Thymus (tissue), 11 donors: Measurements from ENCODE around the gene UBASH3B. TPM values are rescaled to one million over a fixed set of nuclear protein-coding genes. Genes with fewer than 3 reads are reported as not detected.

Experiments
- DNase-seq, 9 donors: peaks; one replicate each; pipeline ENCODE4 v3.0.0-alpha.2; 2013; ENCODE audit warnings: low spot score in 9 of 9, low read depth in 6 of 9, missing footprints in 1 of 9
- H3K27ac ChIP-seq, 2 donors: one replicate each; pipeline ENCODE4 v1.5.1; 2013; ENCODE audit warnings: control low read depth in 1 of 2, low read depth in 1 of 2, low read length in 1 of 2, mild to moderate bottlenecking in 1 of 2, moderate library complexity in 1 of 2
- H3K27me3 ChIP-seq, 2 donors: one replicate each; pipeline ENCODE4 v1.5.1; 2013; ENCODE audit warnings: low read length in 1 of 2; ENCODE audit not compliant: control insufficient read depth in 2 of 2, insufficient read depth in 1 of 2
- H3K36me3 ChIP-seq, 2 donors: one replicate each; pipeline ENCODE4 v1.5.1; 2013; ENCODE audit warnings: low read length in 1 of 2, mild to moderate bottlenecking in 1 of 2, moderate library complexity in 1 of 2; ENCODE audit not compliant: control insufficient read depth in 2 of 2, insufficient read depth in 2 of 2
- H3K4me1 ChIP-seq, 2 donors: one replicate each; pipeline ENCODE4 v1.5.1; 2013; ENCODE audit warnings: low read length in 2 of 2; ENCODE audit not compliant: control insufficient read depth in 2 of 2, insufficient read depth in 2 of 2
- H3K4me3 ChIP-seq, 2 donors: one replicate each; pipeline ENCODE4 v1.5.1; 2013; ENCODE audit warnings: low read length in 2 of 2, control low read depth in 1 of 2, mild to moderate bottlenecking in 1 of 2
- H3K9me3 ChIP-seq, 2 donors: one replicate each; pipeline ENCODE4 v1.5.1; 2013; ENCODE audit warnings: low read length in 1 of 2, mild to moderate bottlenecking in 1 of 2; ENCODE audit not compliant: control insufficient read depth in 2 of 2, insufficient read depth in 1 of 2
- WGBS: extraction: QIAGEN DNeasy Blood & Tissue Kit; methylation state at CpG from one replicate; pipeline ENCODE4 v1.1.7; 2013; 5-methylcytosine and 5-hydroxymethylcytosine counted together
- polyA plus RNA-seq: library from polyadenylated mRNA; stranded (reverse); fragments of 200-250 nt; gene quantifications from one replicate; pipeline ENCODE4 v1.2.3, GENCODE V29; 2013
- total RNA-seq: library from RNA; stranded (reverse); fragments of 120-200 nt; gene quantifications from one replicate; pipeline ENCODE4 v1.2.4, GENCODE V29; 2013
- donor health status: healthy.

The UBASH3B gene
- total and polyA plus RNA-seq, 2 donors, result 11.2 to 14.8 TPM

DNA sequence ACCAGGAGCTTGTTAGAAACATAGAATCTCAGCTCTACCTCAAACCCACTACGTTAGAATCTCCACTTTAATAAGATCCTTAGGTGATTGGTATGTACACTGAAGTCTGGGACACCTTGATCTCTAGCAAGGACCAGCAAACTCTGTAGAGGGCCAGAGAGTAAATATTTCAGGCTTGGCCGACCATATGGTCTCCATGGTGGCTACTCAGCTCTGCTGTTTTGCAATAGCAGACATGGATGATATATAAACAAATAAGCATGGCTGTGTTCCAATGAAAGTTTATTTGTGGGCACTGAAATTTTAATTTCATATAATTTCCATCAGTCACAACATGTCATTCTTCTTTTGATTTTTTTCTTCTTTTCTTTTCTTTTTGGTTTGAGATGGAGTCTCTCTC, 23.9 kb downstream of the UBASH3B start:
- H3K27me3 ChIP-seq, result no peaks in the 10 kb centered on the region
- no peak overlapping the region for H3K4me3 ChIP-seq
- DNase-seq, result no peak
- peaks cover 0 to 6% of the 10 kb centered on the region in 2 donors for H3K9me3 ChIP-seq
- 98% methylated on average over 2 of the region's 2 CpGs for WGBS
- H3K27ac ChIP-seq, result no peak overlapping the region
- peaks cover 0 to 13% of the 10 kb centered on the region in 2 donors for H3K36me3 ChIP-seq
- peaks cover 22 to 62% of the 10 kb centered on the region in 2 donors for H3K4me1 ChIP-seq

DNA sequence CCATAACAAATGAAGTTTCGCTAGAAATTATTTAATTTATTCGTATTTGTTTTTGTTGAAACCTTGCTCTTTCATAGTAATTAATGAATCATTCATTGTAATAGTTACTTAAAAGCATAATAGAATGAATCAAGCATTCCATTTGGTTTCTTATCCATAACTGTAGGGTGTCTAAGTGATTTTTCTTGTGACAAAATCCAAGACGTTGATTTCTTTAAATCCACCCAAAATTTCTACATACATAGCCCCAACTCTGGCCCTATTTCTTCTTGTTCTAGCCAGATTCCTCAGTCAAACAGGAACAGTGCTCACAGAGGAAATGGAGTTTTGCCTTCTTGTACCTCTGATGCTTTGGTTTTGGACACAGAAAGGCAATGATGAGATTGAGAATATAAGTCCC, 25.5 kb downstream of the UBASH3B start:
- Histone ChIP-seq H3K27ac (no peak overlapping the region), H3K4me1 (peaks cover 15 to 59% of the 10 kb centered on the region in 2 donors)
- WGBS, result 98% methylated on average over 3 of the region's 3 CpGs

DNA sequence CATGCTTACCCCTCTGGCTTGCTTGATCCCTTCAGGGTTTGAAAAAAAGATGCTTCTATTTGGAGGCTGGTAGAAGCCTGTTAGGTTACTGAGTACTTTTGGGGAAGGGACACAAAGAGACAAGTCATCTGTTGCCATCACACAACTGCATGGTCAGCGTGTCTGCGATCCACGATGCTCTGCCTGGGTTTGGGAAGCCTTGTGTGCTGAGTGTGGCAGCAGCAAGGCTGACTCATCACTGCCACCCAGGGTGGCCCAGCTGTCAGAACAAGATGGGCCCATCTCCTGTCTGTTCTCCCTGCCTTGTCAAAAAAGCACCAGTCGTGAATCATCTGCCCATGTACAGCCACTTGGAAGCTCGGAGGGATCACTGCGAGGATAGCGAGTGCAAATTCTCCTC, 26.2 kb downstream of the UBASH3B start:
- DNase-seq, result peak in 2 of 9 donors; percentile 37 to 62
- Histone ChIP-seq H3K27ac (no peak overlapping the region), H3K4me3 (no peak overlapping the region), H3K27me3 (no peaks in the 10 kb centered on the region), H3K36me3 (peaks cover 0 to 13% of the 10 kb centered on the region in 2 donors), H3K4me1 (peaks cover 13 to 58% of the 10 kb centered on the region in 2 donors), H3K9me3 (peaks cover 0 to 4% of the 10 kb centered on the region in 2 donors)
- 74% methylated on average over 7 of the region's 7 CpGs for WGBS

More for the DNA sequence above, 25.5 kb downstream of the UBASH3B start:
- no peak overlapping the region for H3K4me3 ChIP-seq
- peaks cover 0 to 13% of the 10 kb centered on the region in 2 donors for H3K36me3 ChIP-seq
- peaks cover 0 to 4% of the 10 kb centered on the region in 2 donors for H3K9me3 ChIP-seq
- DNase-seq, result no peak
- H3K27me3 ChIP-seq, result no peaks in the 10 kb centered on the region

DNA sequence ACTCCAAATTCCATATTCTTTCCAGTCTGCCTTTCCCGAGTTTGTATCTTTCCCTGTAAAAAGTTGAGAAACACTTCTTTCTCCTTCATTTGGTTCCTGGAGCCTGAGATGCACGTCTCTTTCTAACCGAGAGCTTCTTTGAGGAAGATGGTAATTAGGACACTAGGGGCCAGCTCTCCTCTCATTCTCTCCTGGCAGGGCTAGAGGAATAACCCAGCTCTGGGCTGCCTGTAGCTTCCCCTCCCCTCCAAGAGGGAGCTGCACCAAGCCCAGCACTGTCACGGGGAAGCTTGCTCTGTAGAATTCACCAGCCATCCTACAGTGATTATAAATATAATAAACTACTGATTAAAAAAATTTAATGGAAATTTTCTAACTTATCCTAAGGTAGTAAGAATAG, 26.9 kb downstream of the UBASH3B start:
- WGBS, result 96% methylated on average over 4 of the region's 4 CpGs
- peaks cover 0 to 4% of the 10 kb centered on the region in 2 donors for H3K9me3 ChIP-seq

DNA sequence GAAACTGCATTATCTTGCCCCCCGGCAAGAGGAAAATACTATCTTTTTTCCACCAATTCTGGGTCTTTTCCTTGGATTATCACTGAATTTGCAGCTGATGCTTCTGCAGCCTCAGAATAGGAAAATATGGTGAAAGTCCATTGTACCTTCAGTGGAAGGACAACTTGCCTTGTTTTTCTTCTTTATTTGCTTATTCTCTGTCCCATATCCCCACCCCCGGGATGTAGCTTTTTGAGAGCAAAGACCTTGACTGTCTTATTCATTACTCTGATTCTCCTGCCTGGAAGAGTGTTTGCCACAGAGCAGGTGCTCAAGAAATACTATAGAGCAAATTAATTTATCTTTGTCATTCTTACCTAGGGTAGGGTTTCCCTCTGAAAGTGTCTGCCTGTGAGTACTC, 29.5 kb downstream of the UBASH3B start:
- H3K4me1 ChIP-seq, result peaks cover 23 to 60% of the 10 kb centered on the region in 2 donors
- H3K4me3 ChIP-seq, result no peak overlapping the region
- peaks cover 0 to 7% of the 10 kb centered on the region in 2 donors for H3K9me3 ChIP-seq
- H3K27ac ChIP-seq, result no peak overlapping the region
- no peaks in the 10 kb centered on the region for H3K27me3 ChIP-seq
- H3K36me3 ChIP-seq, result peaks cover 0 to 3% of the 10 kb centered on the region in 2 donors
- WGBS, result 95% methylated on average over 2 of the region's 2 CpGs
- no peak for DNase-seq

More for the DNA sequence above, 26.9 kb downstream of the UBASH3B start:
- H3K27me3 ChIP-seq, result no peaks in the 10 kb centered on the region
- H3K4me1 ChIP-seq, result peaks cover 12 to 57% of the 10 kb centered on the region in 2 donors
- H3K36me3 ChIP-seq, result peaks cover 0 to 13% of the 10 kb centered on the region in 2 donors
- H3K27ac ChIP-seq, result no peak overlapping the region
- no peak overlapping the region for H3K4me3 ChIP-seq
- no peak for DNase-seq

DNA sequence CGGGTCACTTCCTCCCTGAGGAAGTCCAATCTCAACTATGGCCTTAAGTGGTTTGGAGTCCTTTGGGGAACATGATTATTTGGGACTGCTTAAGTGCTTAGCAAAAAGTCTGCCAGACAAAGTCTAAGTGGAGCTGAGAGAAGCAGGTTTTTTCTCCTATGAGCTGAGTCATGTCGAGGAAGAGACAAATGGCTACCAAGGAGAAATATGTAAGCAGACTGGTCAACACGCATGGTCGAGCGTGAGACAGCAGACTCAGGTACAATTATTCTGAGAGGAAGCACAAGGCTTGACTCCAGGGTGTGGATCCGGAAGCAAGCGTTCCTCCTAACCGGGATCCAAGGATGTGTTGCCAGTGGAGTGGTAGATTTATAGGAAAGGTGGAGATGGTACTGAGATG, 30.6 kb downstream of the UBASH3B start:
- Histone ChIP-seq H3K4me1 (peaks cover 30 to 66% of the 10 kb centered on the region in 2 donors), H3K27ac (peak overlapping the region in 1 of 2 donors; percentile 13), H3K4me3 (no peak overlapping the region), H3K36me3 (no peaks in the 10 kb centered on the region), H3K9me3 (peaks cover 0 to 7% of the 10 kb centered on the region in 2 donors), H3K27me3 (no peaks in the 10 kb centered on the region)
- 94% methylated on average over 8 of the region's 8 CpGs for whole genome bisulfite sequencing
- no peak for DNase-seq

DNA sequence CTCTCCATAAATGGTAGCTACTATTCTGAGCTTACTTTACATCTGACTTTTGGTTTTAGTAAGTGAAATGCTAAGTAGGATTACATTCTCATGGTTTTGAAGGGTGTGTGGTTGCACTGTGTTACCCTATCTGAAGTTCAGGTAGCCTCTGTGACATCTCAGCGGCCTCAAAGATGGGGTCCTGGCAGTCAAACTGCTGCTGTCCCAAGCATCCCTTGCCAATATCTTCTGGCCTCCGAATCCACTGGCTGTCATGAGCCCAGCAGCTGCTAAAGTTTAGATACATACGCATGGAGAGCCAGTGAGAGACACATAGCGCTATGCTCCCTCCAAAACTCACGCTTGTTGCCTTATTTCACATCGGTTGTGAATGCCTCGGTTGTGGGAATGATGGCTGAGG, 34.9 kb downstream of the UBASH3B start:
- DNase-seq, result no peak
- WGBS, result 91% methylated on average over 7 of the region's 7 CpGs
- no peaks in the 10 kb centered on the region for H3K36me3 ChIP-seq
- no peaks in the 10 kb centered on the region for H3K27me3 ChIP-seq
- no peak overlapping the region for H3K4me3 ChIP-seq
- peaks cover 0 to 3% of the 10 kb centered on the region in 2 donors for H3K9me3 ChIP-seq
- peak overlapping the region; percentile 93 to 95 for H3K27ac ChIP-seq
- peaks cover 52 to 82% of the 10 kb centered on the region in 2 donors for H3K4me1 ChIP-seq

DNA sequence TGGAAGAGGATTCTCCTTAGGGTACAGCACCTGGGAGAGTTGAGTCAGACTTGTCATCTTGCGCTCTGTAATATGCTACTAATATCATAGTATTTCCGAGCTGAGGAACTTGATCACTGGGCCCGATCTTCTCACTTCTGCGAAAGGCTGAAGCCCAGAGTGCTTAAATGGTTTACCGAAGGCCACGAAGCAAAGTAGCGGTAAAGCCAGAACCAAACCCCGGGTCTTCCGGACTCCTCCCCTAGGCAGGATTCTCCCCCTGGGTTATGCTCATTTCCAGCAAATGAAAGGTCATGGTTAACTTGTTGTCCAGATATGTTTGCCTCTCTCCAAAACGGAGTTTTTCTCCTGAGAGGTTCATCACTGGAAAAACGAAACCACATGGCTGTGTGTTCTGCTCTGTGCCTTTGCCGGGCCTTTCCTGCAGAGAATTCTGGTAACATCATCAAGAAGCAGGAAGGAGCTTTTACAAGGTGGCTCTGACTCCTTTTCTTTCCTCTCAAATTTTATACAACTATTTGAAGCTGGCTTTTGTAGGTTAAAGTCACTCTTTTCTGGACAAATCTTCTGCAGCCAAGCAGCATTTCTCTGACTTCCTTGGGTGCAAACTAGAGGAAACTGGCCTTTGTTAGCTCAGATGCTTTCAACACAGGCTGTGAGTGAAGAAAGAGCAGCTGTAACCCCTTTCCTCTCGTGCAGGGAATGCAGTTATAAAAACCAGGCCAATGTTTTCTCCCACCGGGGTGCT, 35.5 kb downstream of the UBASH3B start:
- H3K9me3 ChIP-seq, result peaks cover 0 to 3% of the 10 kb centered on the region in 2 donors
- peak overlapping the region; percentile 12 for H3K4me3 ChIP-seq
- peak in 5 of 9 donors; percentile 59 to 88 (median 64) for DNase-seq
- H3K27ac ChIP-seq, result peak overlapping the region; percentile 93 to 95
- H3K27me3 ChIP-seq, result no peaks in the 10 kb centered on the region
- WGBS, result 60% methylated on average over 14 of the region's 14 CpGs
- no peaks in the 10 kb centered on the region for H3K36me3 ChIP-seq
- H3K4me1 ChIP-seq, result peaks cover 52 to 83% of the 10 kb centered on the region in 2 donors

DNA sequence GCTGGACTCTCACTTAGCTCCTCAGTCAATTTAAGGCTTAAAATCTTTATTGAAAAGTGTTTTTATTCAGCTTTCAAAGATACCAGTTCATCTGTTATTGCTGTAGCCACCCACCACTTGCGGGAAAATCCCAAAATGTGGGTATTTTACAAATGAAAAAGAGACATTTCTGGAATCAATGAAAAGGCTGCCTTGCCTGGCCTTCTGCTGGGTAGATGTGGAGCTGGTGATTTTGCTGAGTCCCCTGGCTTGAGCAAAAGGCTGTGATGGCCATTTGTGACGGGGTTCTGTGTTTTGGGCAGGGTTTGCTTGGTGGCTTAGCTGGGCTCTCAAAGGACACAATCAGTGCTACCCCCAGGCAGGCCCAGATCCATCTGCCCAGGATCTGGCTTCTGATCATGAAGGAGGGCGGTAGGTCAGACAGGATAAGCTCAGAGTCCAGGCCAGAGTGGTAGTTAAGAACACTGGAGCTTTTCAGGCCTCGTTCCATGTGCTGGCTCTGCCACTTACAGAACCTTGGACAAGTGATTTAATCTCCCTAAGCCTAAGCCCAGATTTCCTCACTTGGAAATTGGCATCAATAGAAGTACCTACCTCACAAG, 36.1 kb downstream of the UBASH3B start:
- no peak for DNase-seq
- peak overlapping the region; percentile 93 to 95 for H3K27ac ChIP-seq
- peaks cover 57 to 84% of the 10 kb centered on the region in 2 donors for H3K4me1 ChIP-seq
- 94% methylated on average over 4 of the region's 4 CpGs for WGBS
- no peaks in the 10 kb centered on the region for H3K27me3 ChIP-seq
- H3K9me3 ChIP-seq, result peaks cover 0 to 3% of the 10 kb centered on the region in 2 donors
- no peaks in the 10 kb centered on the region for H3K36me3 ChIP-seq
- no peak overlapping the region for H3K4me3 ChIP-seq
